RWPE1 (cell line): ENCODE results near the gene ZNF346.

Experiments
- CTCF ChIA-PET: fragments of 350-600 bp; sonication (Branson Sonifier 250); formaldehyde crosslinking; extraction: SDS; loops from one replicate; lab custom pipeline; 2021; lab: Yijun Ruan, JAX
- POLR2A ChIA-PET: fragments of 400-600 bp; formaldehyde crosslinking; extraction: SDS; loops from one replicate; lab custom pipeline; 2020; ENCODE audit warnings: antibody characterized with exemption; ENCODE audit not compliant: low non-redundant PET; lab: Yijun Ruan, JAX
- DNase-seq: peaks from one replicate; pipeline ENCODE4 v3.0.0; 2012; ENCODE audit warnings: low spot score
- H3K27ac ChIP-seq: fragments of 450-650 bp; 2 replicates; pipeline ENCODE4 v1.5.1; 2017
- TF ChIP-seq, protein P1 (sequence below): fragments of 450-650 bp; conservative IDR thresholded peaks from 2 replicates; pipeline ENCODE4 v1.5.1; 2017; ENCODE audit warnings: low read depth, mild to moderate bottlenecking

The ZNF346 gene

DNA sequence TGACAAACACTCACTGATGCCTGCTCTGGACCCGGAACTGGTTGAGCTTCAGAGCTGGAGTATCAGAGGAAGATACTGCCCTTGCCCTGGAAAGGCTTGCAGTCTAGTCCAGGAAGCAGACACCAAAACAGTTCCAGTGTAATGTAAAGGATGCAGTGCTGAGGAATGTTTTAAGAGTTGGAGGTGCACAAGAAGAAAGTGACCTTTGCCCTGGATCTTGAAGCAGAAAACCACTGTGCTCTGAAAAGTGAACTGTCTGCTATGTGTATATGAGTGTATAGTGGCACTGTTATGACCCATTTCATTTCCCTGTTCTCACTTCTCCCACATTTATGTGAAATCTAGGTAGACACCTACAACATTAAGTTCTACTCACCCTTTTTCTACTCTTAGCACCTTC, 2.1 kb downstream of the ZNF346 start:
- TF ChIP-seq, protein P1, sequence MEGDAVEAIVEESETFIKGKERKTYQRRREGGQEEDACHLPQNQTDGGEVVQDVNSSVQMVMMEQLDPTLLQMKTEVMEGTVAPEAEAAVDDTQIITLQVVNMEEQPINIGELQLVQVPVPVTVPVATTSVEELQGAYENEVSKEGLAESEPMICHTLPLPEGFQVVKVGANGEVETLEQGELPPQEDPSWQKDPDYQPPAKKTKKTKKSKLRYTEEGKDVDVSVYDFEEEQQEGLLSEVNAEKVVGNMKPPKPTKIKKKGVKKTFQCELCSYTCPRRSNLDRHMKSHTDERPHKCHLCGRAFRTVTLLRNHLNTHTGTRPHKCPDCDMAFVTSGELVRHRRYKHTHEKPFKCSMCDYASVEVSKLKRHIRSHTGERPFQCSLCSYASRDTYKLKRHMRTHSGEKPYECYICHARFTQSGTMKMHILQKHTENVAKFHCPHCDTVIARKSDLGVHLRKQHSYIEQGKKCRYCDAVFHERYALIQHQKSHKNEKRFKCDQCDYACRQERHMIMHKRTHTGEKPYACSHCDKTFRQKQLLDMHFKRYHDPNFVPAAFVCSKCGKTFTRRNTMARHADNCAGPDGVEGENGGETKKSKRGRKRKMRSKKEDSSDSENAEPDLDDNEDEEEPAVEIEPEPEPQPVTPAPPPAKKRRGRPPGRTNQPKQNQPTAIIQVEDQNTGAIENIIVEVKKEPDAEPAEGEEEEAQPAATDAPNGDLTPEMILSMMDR, result no peak
- no peak for DNase-seq
- CTCF ChIA-PET, result no interaction called here
- no peak overlapping the region for H3K27ac ChIP-seq
- POLR2A ChIA-PET, result no interaction called here

GRCh38 chr5:177025101-177025601, 2.7 kb downstream of the ZNF346 start:
- H3K27ac ChIP-seq, result no peak overlapping the region
- ChIA-PET CTCF (no interaction called here), POLR2A (no interaction called here)
- TF ChIP-seq, protein P1, result no peak
- DNase-seq, result no peak

DNA sequence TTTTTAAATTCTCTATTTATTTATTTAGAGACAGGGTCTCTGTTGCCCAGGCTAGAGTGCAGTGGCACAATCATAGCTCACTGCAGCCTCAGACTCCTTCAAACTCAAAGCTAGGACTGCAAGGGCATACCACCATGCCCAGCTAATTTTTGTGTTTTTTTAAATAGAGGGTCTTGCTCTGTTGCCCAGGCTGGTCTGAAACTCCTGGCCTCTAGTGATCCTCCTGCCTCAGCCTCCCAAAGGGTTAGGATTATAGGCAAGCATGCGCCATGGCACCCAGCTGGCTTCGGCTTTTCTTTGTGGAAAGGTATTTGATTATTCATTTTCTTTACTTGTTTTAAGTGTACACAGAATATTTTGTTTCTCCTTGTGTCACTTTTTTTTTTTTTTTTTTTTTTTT, 5.2 kb downstream of the ZNF346 start:
- H3K27ac ChIP-seq, result no peak overlapping the region
- no peak for DNase-seq
- TF ChIP-seq, protein P1, result no peak
- CTCF ChIA-PET, result interaction anchor here (0.6 kb wide), 3 partner anchors 351 to 837 kb away, joined by 3 to 5 read pairs (median 4); no protein-coding TSS in a partner anchor
- POLR2A ChIA-PET, result no interaction called here

DNA sequence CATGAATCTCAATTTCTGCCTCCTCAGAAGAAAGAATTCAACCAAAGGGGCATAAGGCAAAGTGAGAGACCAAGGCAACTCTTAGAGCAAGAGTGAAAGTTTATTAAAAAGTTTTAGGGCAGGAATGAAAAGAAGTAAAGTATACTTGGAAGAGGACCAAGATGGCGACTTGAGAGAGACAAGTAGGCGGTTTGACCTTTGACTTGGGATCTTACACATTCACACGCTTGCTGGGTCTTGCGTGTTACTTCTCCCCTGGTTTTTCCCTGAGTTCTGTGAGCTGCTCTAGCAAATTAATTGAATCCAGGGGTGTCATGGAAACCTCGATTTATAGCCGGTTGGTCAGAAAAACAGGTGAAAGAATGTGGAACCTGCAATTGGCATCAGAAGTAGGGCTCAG, 7.0 kb downstream of the ZNF346 start:
- H3K27ac ChIP-seq, result no peak overlapping the region
- ChIA-PET POLR2A (no interaction called here), CTCF (no interaction called here)
- TF ChIP-seq, protein P1, result no peak
- no peak for DNase-seq

DNA sequence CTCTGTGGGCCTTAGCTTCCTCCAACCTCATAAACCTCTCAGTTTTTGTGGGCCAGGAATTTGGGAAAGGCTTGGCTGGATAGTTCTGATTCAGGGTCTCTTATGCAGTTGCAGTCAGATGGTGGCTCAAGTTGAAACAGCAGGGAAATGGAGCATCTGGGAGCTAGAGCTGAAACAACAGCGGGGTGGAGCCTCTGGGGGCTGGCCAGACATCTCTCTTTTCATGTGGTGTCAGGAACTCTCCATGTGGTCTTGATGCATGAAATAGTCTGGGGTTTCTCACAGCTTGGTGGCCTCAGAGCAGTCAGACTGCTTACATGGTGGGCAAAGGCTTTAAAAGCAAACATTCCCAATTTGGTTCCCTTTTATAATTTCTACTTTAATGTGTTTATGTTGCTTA, 13.5 kb downstream of the ZNF346 start:
- DNase-seq, result no peak
- TF ChIP-seq, protein P1, result no peak
- ChIA-PET POLR2A (no interaction called here), CTCF (no interaction called here)
- no peak overlapping the region for H3K27ac ChIP-seq

DNA sequence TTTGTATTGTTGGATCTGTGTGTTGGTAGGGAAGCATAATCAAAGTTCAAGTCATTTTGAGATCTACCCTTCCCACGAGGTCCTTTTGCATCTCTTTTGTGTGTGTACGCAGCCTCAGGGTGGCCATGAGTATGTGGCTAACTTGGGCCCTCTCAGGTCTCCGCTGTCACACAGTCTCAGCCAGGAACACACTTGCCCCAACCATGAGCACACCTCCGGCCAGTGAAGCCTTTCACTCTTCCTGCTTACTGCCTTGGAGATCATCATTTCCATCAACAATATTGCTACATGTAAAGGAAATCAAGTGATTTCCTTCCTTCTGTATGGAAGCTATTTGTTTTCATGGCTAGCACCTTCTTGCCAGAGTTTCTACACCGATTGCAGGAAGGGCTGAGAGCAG, 13.9 kb downstream of the ZNF346 start:
- TF ChIP-seq, protein P1, result no peak
- POLR2A ChIA-PET, result no interaction called here
- DNase-seq, result no peak
- CTCF ChIA-PET, result no interaction called here
- no peak overlapping the region for H3K27ac ChIP-seq

DNA sequence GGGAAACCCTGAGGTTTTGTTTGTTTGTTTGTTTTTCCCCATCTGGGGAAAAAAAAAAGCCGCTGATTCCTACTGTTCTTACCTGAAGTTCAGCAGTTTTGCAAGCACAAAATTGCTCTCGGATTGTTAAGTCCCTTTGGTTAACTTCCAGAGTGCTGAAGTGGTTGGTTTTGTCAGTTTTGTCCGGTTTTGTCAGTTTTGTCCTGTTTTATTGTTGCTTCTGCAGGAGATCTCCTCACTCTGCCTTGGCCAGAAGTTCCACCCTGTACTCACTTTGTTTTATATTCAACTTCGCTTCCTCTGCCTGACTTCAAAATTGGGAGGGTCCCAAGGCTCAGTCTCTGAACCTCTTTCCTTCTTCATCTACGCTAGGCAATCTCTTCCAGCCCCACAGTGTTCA, 14.4 kb downstream of the ZNF346 start:
- POLR2A ChIA-PET, result no interaction called here

More for the DNA sequence above, 14.4 kb downstream of the ZNF346 start:
- CTCF ChIA-PET, result interaction anchor here (1.0 kb wide), 1 partner anchor 15 kb away, joined by 3 read pairs; the partner anchor contains the start of gene ZNF346
- no peak overlapping the region for H3K27ac ChIP-seq
- TF ChIP-seq, protein P1, result no peak
- DNase-seq, result no peak
